Activated B cell treated with CpG ODN at 0.5 μM for 24 hours (primary cell): ENCODE results near the gene RCC2. TPM values are rescaled to one million over a fixed set of nuclear protein-coding genes. Genes with fewer than 3 reads are reported as not detected.

ENCODE experiments used
- ATAC-seq: fragments of 200-7000 bp; cut with Tn5 transposase; one replicate; pipeline ENCODE4 v1.10.0; 2021; ENCODE audit warnings: low read depth, mild to moderate bottlenecking, moderate library complexity
- CTCF ChIA-PET: fragments of 350-600 bp; sonication (Branson Sonifier 250); formaldehyde crosslinking; loops from one replicate; lab custom pipeline; 2021; ENCODE audit warnings: antibody characterized with exemption; lab: Charles Lee
- POLR2A ChIA-PET: fragments of 350-600 bp; sonication (Branson Sonifier 250); formaldehyde crosslinking; loops from one replicate; lab custom pipeline; 2021; ENCODE audit warnings: antibody characterized with exemption; lab: Charles Lee
- DNase-seq: peaks from one replicate; pipeline ENCODE4 v3.0.0; 2022
- H3K27ac Mint-ChIP-seq: one replicate; pipeline ENCODE4 v1.8.0; 2020; ENCODE audit warnings: mixed read lengths
- H3K27me3 Mint-ChIP-seq: one replicate; pipeline ENCODE4 v1.8.0; 2021; ENCODE audit warnings: mixed read lengths
- H3K36me3 Mint-ChIP-seq: one replicate; pipeline ENCODE4 v1.8.0; 2021; ENCODE audit warnings: low read depth, mixed read lengths
- H3K4me1 Mint-ChIP-seq: one replicate; pipeline ENCODE4 v1.8.0; 2021; ENCODE audit warnings: mixed read lengths
- H3K4me3 Mint-ChIP-seq: one replicate; pipeline ENCODE4 v1.8.0; 2020; ENCODE audit warnings: mild to moderate bottlenecking, mixed read lengths
- H3K9me3 Mint-ChIP-seq: one replicate; pipeline ENCODE4 v1.8.0; 2020; ENCODE audit warnings: mixed read lengths
- intact Hi-C: fragments of 100-400 bp; cut with micrococcal nuclease; formaldehyde crosslinking; loops from one replicate; pipeline ENCODE4 v1.15.1; 2024
- total RNA-seq: library from RNA; stranded (reverse); gene quantifications from 2 replicates; pipeline ENCODE4 v1.2.3, GENCODE V29; 2022
- TF ChIP-seq, protein P1 (sequence below): fragments of 200-600 bp; IDR thresholded peaks from one replicate; pipeline ENCODE4 v1.8.0; 2022; ENCODE audit warnings: antibody characterized with exemption, mild to moderate bottlenecking

The RCC2 gene
- total RNA-seq, 1 donor from 2014 or later = 85.1 TPM

GRCh38 chr1:17363771-17364170 lies 75.7 kb downstream of the RCC2 start:
- intact Hi-C loops = no loop called here
- ATAC-seq (no peak), DNase-seq (no peak)
- no peak overlapping the region for H3K27ac Mint-ChIP-seq
- H3K36me3 Mint-ChIP-seq = no peaks in the 10 kb centered on the region
- POLR2A ChIA-PET = no interaction called here
- no peaks in the 10 kb centered on the region for H3K4me1 Mint-ChIP-seq
- TF ChIP-seq, protein P1, sequence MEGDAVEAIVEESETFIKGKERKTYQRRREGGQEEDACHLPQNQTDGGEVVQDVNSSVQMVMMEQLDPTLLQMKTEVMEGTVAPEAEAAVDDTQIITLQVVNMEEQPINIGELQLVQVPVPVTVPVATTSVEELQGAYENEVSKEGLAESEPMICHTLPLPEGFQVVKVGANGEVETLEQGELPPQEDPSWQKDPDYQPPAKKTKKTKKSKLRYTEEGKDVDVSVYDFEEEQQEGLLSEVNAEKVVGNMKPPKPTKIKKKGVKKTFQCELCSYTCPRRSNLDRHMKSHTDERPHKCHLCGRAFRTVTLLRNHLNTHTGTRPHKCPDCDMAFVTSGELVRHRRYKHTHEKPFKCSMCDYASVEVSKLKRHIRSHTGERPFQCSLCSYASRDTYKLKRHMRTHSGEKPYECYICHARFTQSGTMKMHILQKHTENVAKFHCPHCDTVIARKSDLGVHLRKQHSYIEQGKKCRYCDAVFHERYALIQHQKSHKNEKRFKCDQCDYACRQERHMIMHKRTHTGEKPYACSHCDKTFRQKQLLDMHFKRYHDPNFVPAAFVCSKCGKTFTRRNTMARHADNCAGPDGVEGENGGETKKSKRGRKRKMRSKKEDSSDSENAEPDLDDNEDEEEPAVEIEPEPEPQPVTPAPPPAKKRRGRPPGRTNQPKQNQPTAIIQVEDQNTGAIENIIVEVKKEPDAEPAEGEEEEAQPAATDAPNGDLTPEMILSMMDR = no peak
- H3K9me3 Mint-ChIP-seq = no peaks in the 10 kb centered on the region
- H3K27me3 Mint-ChIP-seq = peaks cover 4% of the 10 kb centered on the region
- H3K4me3 Mint-ChIP-seq = no peak overlapping the region
- CTCF ChIA-PET = no interaction called here

DNA sequence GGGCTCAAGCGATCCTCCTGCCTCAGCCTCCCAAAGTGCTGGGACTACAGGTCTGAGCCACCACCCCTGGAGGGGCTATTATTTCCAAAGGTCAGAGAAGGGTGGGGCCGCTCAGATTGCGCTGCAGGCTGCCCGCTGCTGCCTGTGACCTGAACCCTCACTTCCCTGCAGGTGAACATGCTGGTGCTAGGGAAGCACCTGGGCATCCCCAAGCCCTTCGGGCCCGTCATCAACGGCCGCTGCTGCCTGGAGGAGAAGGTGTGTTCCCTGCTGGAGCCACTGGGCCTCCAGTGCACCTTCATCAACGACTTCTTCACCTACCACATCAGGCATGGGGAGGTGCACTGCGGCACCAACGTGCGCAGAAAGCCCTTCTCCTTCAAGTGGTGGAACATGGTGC lies 76.1 kb downstream of the RCC2 start:
- Mint-ChIP-seq H3K27ac (no peak overlapping the region), H3K36me3 (no peaks in the 10 kb centered on the region), H3K27me3 (peaks cover 2% of the 10 kb centered on the region), H3K4me3 (no peak overlapping the region), H3K4me1 (no peaks in the 10 kb centered on the region), H3K9me3 (no peaks in the 10 kb centered on the region)
- ATAC-seq = no peak
- POLR2A ChIA-PET = no interaction called here
- TF ChIP-seq, protein P1 = no peak
- CTCF ChIA-PET = no interaction called here
- DNase-seq = no peak
- intact Hi-C loops = no loop called here

- Mint-ChIP-seq H3K4me1 (peaks cover 2% of the 10 kb centered on the region), H3K27me3 (peaks cover 2% of the 10 kb centered on the region), H3K4me3 (no peak overlapping the region), H3K36me3 (no peaks in the 10 kb centered on the region), H3K9me3 (no peaks in the 10 kb centered on the region), H3K27ac (no peak overlapping the region)
- ATAC-seq (no peak), DNase-seq (no peak)
- POLR2A ChIA-PET = no interaction called here
- TF ChIP-seq, protein P1 = no peak
- intact Hi-C loops = no loop called here
- CTCF ChIA-PET = no interaction called here
Observed at GRCh38 chr1:17361687-17362086, 77.8 kb downstream of the RCC2 start.

- intact Hi-C loops = no loop called here
- H3K27ac Mint-ChIP-seq = no peak overlapping the region
- no peak for ATAC-seq
- ChIA-PET POLR2A (no interaction called here), CTCF (no interaction called here)
- no peaks in the 10 kb centered on the region for H3K36me3 Mint-ChIP-seq
- TF ChIP-seq, protein P1 = no peak
- no peak overlapping the region for H3K4me3 Mint-ChIP-seq
- H3K27me3 Mint-ChIP-seq = no peaks in the 10 kb centered on the region
- no peaks in the 10 kb centered on the region for H3K9me3 Mint-ChIP-seq
- DNase-seq = no peak
- peaks cover 13% of the 10 kb centered on the region for H3K4me1 Mint-ChIP-seq
Observed at GRCh38 chr1:17360272-17360956, 79.1 kb downstream of the RCC2 start.

- no peak overlapping the region for H3K27ac Mint-ChIP-seq
- H3K36me3 Mint-ChIP-seq = no peaks in the 10 kb centered on the region
- ATAC-seq = no peak
- ChIA-PET CTCF (interaction anchor here (0.6 kb wide), 1 partner anchor 117 kb away, joined by 3 read pairs; no protein-coding TSS in a partner anchor), POLR2A (no interaction called here)
- H3K27me3 Mint-ChIP-seq = no peaks in the 10 kb centered on the region
- DNase-seq = no peak
- H3K4me3 Mint-ChIP-seq = no peak overlapping the region
- H3K9me3 Mint-ChIP-seq = no peaks in the 10 kb centered on the region
- peaks cover 13% of the 10 kb centered on the region for H3K4me1 Mint-ChIP-seq
- intact Hi-C loops = no loop called here
- TF ChIP-seq, protein P1 = no peak
Observed at GRCh38 chr1:17359808-17360207, 79.7 kb downstream of the RCC2 start.
